Keratinocyte (primary cell): ENCODE measurements around the gene MAP7D1.

Experiments
- CTCF ChIP-seq, 3 experiments: IDR thresholded peaks in 1 of 3; conservative IDR thresholded peaks in 1 of 3; optimal IDR thresholded peaks in 1 of 3; 2 replicates in 2 of 3; 3 replicates in 1 of 3; pipeline versions ENCODE3 to v1.5.1; 2011; ENCODE audit warnings: low read length in 3 of 3, mild to moderate bottlenecking in 3 of 3, moderate library complexity in 2 of 3, control low read depth in 1 of 3, inconsistent platforms in 1 of 3; ENCODE audit not compliant: insufficient read depth in 2 of 3; ENCODE audit errors: extremely low read depth in 1 of 3
- EZH2 ChIP-seq: IDR thresholded peaks from one replicate; pipeline ENCODE4 v1.6.1; 2012; ENCODE audit warnings: inconsistent platforms, mild to moderate bottlenecking, low read length, moderate library complexity

GRCh38 chr1:36166136-36166535, 10.2 kb downstream of the MAP7D1 start:
- no peak for TF ChIP-seq CTCF (optimal IDR thresholded peaks at IDR 0.05 in 1 of 3, IDR thresholded peaks at IDR 0.05 in 1 of 3, conservative IDR thresholded peaks at IDR 0.05 in 1 of 3; ENCODE audit: extremely low read depth in 1 of 3, insufficient read depth in 2 of 3, low read length in 3 of 3)
- TF ChIP-seq EZH2: no peak
